Lower leg skin (tissue), 3 donors: ENCODE results near the gene DPP10.

Experiments
- POLR2A ChIP-seq, 2 donors: fragments of 450-650 bp; IDR thresholded peaks; one replicate each; pipeline ENCODE4 v1.6.1; 2016 to 2017; ENCODE audit warnings: antibody characterized with exemption in 2 of 2, mild to moderate bottlenecking in 1 of 2, moderate library complexity in 1 of 2
- TF ChIP-seq, protein P1 (sequence below), 3 donors: fragments of 450-650 bp; IDR thresholded peaks; one replicate each; pipeline ENCODE4 v1.5.1; 2016; ENCODE audit warnings: antibody characterized with exemption in 3 of 3, mild to moderate bottlenecking in 3 of 3, moderate library complexity in 2 of 3

DNA sequence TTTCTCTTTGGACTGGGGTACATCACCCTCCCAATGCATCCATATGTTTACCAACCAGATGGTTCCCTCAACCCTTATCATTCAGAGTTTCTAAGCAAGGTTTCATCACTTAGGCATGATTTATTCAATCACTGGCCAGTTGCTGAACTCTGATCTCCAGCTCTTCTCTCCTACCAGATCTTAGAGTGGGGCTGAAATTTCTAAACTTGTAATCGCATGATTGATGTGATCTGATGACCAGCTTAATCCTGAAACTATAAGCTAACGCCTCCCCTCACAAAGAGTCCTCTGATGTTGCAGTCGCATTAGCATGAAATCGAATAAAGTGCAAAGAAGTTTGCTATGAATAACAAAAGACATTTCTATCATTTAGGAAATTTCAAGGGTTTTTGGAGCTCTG lies 1082.0 kb downstream of the DPP10 start:
- TF ChIP-seq, protein P1, sequence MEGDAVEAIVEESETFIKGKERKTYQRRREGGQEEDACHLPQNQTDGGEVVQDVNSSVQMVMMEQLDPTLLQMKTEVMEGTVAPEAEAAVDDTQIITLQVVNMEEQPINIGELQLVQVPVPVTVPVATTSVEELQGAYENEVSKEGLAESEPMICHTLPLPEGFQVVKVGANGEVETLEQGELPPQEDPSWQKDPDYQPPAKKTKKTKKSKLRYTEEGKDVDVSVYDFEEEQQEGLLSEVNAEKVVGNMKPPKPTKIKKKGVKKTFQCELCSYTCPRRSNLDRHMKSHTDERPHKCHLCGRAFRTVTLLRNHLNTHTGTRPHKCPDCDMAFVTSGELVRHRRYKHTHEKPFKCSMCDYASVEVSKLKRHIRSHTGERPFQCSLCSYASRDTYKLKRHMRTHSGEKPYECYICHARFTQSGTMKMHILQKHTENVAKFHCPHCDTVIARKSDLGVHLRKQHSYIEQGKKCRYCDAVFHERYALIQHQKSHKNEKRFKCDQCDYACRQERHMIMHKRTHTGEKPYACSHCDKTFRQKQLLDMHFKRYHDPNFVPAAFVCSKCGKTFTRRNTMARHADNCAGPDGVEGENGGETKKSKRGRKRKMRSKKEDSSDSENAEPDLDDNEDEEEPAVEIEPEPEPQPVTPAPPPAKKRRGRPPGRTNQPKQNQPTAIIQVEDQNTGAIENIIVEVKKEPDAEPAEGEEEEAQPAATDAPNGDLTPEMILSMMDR (IDR thresholded peaks at IDR 0.05) = no peak
- TF ChIP-seq POLR2A (IDR thresholded peaks at IDR 0.05) = no peak
